CD4-positive, alpha-beta T cell treated with Interleukin-17A for 4 hours (primary cell): ENCODE results near the gene URB2.
"Not testable (repeated sequence)": the region's sequence is repeated elsewhere in the genome, so short reads cannot be mapped to it uniquely, and the experiment has no call there.

Source experiments
- DNase-seq: peaks from one replicate; pipeline ENCODE4 v3.0.0-alpha.2; 2020; ENCODE audit warnings: mixed read lengths

The URB2 gene

GRCh38 chr1:229617351-229618100, 8.5 kb upstream of the URB2 start:
- no peak for DNase-seq

GRCh38 chr1:229619002-229619401, 7.0 kb upstream of the URB2 start:
- DNase-seq, result no peak

- DNase-seq, result no peak
These were observed 6.4 kb upstream of the URB2 start for GRCh38 chr1:229619614-229620013.

GRCh38 chr1:229620876-229621275, 5.2 kb upstream of the URB2 start:
- no peak for DNase-seq

GRCh38 chr1:229621663-229622062, 4.4 kb upstream of the URB2 start:
- DNase-seq, result no peak

GRCh38 chr1:229622641-229623120, 3.4 kb upstream of the URB2 start:
- not testable (repeated sequence) for DNase-seq

- DNase-seq, result no peak
These were observed 2.8 kb upstream of the URB2 start for GRCh38 chr1:229623225-229623624.

- no peak for DNase-seq
These were observed 2.2 kb upstream of the URB2 start for GRCh38 chr1:229623838-229624237.

- no peak for DNase-seq
These were observed 1.5 kb upstream of the URB2 start for GRCh38 chr1:229624521-229625070.

- DNase-seq, result peak; percentile 71
These were observed 754 bp upstream of the URB2 start for GRCh38 chr1:229625071-229625914.

GRCh38 chr1:229627003-229627402, 956 bp downstream of the URB2 start:
- no peak for DNase-seq

GRCh38 chr1:229629261-229629660, 3.2 kb downstream of the URB2 start:
- DNase-seq, result no peak

GRCh38 chr1:229631148-229631547, 5.1 kb downstream of the URB2 start:
- DNase-seq, result no peak

GRCh38 chr1:229631966-229632365, 5.9 kb downstream of the URB2 start:
- DNase-seq, result no peak

GRCh38 chr1:229636042-229636441, 10.0 kb downstream of the URB2 start:
- DNase-seq, result no peak

- DNase-seq, result no peak
These were observed 11.7 kb downstream of the URB2 start for GRCh38 chr1:229637746-229638145.

GRCh38 chr1:229640455-229640854, 14.4 kb downstream of the URB2 start:
- DNase-seq, result no peak

- no peak for DNase-seq
These were observed 15.3 kb downstream of the URB2 start for GRCh38 chr1:229641306-229641705.

GRCh38 chr1:229642376-229642775, 16.3 kb downstream of the URB2 start:
- DNase-seq, result no peak

GRCh38 chr1:229642970-229643369, 16.9 kb downstream of the URB2 start:
- no peak for DNase-seq

GRCh38 chr1:229643996-229644745, 18.1 kb downstream of the URB2 start:
- DNase-seq, result no peak

GRCh38 chr1:229645324-229645993, 19.4 kb downstream of the URB2 start:
- DNase-seq, result no peak
